SHP77 treated with DMSO at 0.1 percent for 48 hours (cell line): ENCODE data around the gene TFIP11.

Experiments
- DNase-seq: peaks from one replicate; lab custom pipeline; 2025; lab: John Stamatoyannopoulos, UW

TFIP11 gene

DNA sequence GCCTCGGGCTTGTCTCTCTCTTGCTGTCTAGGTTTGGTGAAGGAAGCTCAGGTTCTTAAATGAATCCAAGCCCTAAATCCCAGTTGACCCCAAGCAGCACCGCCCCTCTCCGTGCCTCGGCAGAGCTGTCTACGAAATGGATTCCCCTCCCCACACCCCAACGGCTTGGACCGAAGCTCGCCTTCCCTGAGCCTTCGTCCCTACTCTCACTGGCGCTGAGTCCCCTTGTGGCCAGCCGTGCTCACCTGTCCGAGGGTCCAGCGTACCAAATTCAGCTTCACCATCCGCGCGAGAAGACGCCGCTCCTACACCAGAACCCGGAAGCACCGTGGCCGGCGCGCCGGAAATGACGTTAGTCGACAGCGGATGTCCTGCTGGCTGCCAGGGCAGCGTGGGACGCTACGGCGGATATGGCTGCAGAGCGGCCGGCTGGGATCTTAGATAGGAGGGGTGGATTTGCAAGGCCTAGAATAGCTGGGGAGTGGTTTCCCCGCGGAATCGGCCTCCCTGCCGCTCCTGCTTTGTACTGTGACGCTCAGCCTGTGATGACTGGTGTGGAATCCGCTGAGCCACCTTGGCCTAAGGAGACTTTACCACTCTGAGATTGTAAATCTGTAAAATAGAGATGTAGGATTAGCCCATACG, at the start of gene TFIP11:
TSS of gene TFIP11 (minus strand) at position 325 of the 645 bp plus-strand sequence. CDS start 2,201 bp downstream, outside the sequence.
- DNase-seq: peak; percentile 87

DNA sequence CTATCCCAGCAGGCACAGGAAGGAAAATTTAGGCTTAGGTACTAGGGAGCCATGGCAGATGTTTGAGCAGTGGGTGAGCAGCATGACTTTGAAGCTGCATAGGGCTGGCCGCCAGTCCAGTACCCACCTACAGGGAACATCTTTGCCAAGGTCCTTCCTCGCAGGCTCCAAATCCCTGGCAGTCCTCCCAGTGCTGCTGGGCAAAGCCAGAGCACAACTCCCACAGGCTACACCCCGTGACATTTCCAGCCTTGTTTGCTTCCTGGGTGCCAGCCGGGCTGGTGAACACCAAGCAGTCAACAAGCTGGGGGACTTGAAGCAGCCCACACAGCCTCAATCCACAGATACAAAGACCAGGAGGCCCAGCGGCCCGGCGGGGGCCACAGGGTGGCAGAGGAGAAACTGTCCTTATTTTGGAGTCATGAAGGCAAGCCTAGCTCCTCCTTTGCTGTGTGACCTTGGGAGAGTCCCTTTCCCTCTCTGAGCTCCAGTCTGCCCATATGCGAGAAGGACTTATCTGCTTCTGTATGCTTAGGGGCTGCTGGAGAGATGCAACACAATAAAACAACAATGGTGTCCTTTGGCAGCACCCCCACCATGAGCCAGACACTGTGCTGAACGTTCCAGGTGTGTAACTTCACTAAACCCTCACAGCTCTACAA, 49.6 kb upstream of the TFIP11 start:
- DNase-seq: no peak

DNA sequence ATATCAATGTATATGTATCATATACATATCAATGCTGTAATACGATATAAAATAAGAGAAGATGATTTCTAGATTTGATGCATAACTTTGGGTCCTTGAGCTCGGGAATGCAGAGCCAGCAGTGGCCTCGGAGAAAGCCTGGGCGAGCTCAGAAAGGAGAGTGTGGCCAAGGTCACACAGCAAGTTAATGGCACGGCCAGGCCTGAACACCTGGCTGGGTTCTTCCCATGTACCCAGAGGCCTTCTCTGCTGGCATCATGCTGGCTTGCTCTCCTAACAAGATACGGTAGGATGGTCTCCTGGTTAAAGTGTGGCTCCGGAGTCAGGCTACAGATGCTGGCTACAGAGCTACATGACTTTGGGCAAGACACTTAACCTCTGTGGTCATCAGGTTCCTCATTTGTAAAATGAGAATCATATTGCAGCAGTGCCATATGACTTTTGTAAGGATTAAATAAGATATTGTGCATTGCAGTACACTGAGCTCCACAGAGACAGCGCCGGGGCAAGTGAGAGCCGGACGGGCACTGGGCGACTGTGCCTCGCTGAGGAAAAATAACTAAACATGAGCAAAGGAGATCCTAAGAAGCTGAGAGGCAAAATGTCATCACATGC, 47.8 kb upstream of the TFIP11 start:
- DNase-seq: no peak

DNA sequence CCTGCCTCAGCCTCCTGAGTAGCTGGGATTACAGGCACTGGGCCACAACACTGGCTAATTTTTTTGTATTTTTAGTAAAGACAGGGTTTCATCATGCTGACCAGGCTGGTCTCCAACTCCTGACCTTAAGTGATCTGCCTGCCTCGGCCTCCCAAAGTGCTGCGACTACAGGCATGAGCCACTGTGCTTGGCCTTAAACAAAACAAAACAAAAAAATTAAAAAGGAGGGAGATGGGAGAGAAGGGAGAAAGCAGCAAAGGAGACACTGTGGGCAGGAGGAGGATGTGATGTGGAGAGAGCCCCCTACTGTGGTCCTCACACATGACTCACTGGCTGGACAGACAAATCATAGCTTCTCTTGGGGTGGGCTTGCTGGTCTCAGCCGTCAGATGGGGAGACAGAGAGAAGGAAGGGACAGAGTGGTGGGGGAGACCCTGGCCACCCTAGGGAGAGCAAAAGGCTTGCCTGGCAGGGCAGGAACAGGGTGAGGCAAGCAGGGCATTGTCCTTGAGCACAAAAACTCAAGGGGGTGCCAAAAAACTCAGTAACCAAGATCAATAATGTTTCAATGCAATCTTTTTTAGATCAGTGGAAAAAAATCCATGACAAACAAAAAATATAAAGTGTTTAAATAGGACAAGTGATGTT, 46.1 kb upstream of the TFIP11 start:
- DNase-seq: no peak

DNA sequence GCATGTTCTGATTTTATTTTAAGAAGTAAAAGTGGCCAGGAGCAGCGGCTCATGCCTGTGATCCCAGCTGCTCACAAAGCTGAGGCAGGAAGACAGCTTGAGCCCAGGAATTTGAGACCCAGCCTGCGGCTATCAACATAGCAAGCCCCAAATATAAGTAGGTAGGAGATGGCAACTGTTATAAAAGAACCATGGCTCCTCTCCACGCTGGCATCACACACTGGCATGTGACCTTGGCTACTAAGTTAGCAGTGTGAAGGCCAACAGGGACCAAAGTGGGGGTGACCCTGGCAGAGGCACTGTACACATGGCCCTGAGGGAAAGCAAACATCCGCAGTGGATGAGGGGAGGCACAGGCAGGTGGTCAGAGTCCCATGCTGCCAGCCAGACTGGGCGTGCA, 44.6 kb upstream of the TFIP11 start:
- no peak for DNase-seq

DNA sequence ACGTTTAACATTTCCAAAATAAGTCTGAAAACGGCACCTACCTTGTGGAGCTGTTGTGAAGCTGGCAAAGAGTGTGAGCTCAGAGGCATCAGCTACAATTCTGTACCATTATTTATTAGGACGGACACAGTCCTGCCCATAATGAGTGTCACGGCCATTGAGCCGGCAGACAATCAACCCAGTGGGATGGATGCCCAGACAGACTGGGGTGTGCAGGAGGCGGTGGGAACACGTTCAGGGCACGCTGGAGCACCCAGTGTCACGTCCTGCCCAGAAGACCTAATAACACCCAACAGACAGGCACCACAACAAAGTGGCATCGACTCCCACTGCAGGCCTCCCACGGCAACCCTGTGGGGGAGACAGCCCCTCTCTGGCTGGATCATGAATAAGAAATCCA, 43.2 kb upstream of the TFIP11 start:
- DNase-seq: no peak

DNA sequence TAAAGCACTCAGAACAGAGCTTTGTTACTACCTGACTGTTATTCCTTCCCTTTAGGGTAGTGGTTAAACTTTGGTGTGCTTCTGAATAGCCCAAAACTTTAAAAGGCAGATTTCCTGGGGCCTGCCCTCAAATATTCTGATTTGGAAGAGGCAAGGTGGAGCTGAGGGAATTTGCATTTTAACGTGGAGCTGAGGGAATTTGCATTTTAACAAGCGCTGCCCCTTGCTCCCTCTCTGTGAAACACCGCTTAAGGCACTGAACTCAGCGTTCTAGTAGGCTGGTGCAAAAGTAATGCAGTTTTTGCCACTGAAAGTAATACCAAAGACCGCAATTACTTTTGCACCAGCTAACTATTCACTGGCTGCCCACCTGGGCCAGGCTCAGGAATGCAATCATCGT, 42.7 kb upstream of the TFIP11 start:
- no peak for DNase-seq

DNA sequence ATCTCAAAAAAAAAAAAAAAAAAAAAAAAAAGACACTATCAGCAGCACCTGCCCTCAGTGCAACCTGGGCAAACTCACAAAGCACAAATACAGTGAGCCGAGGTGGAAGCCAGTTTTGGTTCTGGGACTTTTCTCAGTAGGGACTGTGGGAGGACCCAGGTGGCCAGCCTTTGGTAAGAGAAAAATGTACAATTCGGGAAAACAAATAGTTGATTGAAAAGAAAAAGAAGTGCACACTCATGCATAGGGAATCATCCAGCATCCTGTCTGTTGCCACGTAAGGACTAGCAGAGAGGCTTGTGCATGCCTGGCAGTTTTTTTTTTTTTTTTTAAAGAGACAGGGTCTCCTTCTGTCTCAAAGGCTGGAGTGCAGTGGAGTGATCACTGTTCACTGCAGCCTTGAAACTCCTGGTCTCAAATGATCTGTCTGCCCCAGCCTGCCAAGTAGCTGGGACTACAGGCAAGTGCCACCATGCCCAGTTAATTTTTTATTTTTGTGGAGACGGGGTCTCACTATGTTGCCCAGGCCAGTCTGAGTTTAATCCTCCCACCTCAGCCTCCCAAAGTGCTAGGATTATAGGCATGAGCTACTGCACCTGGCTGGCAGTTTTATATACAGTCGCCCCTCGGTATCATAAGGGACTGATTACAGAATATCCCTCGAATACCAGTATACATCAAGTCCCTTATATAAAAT, 40.9 kb upstream of the TFIP11 start:
- DNase-seq: no peak

DNA sequence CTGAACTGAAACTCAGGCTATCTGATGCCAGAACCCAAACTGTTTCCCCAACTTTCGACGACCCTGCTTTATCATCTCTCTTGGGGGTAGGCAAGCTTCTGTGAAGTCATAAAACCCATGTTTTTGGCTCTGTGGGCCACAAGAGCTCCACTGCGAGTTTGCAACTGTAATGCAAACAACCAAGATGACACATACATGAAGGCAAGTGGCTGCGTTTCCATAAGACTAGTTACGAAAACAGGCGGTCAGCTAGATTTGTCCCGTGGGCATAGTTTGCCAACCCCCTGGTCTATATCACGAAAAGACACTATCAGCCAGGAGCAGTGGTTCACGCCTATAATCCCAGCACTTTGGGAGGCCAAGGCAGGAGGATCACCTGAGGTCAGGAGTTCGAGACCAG, 40.2 kb upstream of the TFIP11 start:
- no peak for DNase-seq

DNA sequence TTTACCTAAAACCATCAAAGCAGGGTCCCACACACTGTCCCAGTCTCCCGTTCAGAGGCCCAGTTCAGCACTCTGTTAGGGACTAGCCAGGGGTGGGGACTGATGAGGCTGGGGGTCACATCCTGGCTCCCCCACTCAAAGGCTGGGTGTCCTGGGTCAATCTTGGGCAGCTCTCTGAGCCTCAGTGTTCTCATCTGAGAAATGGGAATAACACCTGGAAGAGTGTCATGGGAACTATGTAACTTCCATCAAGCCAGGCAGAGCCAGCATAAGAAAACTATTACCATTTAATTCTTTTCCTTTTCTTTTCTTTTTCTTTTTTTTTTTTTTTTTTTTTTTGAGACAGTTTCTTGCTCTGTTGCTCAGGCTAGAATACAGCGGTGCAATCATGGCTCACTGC, 39.3 kb upstream of the TFIP11 start:
- no peak for DNase-seq

DNA sequence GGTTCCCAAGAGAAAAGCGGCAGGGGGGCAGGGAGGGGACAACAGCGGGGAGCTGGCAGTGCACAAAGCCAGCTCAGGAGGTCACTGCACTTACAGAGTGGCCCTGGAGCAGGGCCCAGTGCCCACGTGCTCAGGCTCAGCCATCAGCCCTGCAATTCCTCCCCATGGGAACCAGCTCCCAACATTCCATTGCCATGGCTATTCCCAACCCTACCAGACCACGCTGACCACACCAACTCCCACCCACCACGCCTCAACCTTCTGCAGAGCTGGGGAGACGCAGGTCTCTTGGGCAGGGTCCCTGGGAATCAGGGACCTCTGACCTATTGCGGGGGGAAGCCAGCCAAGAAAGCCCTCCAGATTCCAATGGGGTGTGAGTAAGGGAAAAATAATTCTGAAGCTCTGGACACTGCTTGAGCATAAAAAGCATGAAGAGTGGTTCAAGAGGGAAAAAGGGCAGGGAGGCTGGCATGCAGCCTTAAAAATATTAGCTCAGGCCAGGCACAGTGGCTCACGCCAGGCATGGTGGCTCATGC, 38.3 kb upstream of the TFIP11 start:
- DNase-seq: no peak

DNA sequence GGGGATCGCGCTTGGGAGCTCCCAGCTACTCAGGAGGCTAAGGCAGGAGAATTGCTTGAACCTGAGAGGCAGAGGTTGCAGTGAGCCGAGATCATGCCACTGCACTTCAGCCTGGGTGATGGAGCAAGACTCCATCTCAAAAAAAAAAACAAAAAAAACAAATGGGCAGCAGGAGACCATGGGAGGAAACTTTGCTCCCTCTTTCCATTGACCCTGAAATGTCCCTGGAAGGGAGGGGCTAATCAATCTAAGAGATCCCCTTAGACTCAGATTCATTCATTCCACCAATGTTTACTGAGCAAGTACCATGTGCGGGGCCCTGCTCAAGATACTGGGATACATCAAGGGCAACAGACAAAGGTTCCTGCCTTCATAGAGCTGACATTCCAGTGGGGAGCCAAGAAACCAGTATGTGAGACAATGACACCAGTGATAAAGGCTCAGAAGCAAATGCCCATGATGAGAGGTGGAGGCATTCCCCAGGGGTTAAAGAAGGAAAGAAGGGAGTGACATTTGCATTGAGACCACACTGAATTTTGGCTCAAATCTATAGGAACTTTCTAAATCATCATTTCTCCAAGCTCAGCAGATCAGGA, 37.7 kb upstream of the TFIP11 start:
- no peak for DNase-seq

DNA sequence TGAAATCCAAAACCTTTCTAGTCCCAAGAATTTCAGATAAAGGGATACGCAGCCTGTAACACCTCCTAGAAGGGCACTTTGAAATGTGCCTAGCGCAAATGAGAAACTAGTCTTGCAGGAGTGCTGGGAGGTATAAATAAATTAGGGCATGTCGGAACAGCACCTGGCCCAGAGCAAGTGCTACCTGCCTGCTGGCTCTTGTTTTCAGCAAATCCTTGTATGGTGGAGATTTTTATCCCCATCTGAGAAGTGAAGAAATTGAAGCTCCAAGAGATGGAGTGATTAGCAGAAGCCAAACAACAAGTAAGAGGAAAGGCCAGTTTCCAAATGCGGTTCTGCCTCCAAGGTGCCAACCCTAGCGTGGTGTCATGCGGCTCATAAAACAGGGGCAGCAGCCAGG, 36.7 kb upstream of the TFIP11 start:
- DNase-seq: no peak

DNA sequence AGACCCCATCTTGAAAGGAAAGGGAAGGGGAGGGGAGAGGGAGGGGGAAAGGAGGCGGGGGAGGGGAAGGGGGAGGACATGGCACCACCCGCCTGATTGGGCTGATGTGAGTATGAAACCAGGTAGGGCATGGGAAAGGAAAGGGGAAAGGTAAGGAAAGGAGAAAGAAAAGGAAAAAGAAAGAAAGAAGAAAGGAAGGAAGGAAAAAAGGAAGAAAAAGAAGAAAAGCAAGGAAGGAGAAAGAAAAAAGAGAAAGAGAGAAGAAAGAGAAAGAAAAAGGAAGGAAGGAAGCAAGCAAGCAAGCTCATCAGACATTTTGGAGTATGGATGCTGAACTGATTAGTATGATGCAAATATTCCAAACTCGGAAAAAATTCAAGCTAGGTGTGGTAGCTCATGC, 36.0 kb upstream of the TFIP11 start:
- no peak for DNase-seq

DNA sequence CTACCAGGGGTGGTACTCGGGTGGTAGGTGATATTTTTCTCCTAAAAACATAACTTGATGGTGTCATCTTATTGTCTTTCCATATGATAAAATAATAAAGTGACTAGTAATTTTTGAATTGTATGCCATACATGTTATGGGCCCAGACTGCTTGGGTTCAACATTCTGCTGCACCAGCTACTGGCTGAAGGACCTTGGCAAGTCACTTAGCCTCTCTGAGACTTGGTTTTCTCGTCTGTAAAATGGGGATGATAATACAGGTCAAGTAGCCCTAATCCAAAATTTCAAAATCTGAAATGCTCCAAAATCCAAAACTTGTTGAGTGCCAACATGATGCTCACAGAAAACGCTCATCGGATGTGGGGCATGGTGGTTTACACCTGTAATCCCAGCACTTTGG, 35.6 kb upstream of the TFIP11 start:
- no peak for DNase-seq

DNA sequence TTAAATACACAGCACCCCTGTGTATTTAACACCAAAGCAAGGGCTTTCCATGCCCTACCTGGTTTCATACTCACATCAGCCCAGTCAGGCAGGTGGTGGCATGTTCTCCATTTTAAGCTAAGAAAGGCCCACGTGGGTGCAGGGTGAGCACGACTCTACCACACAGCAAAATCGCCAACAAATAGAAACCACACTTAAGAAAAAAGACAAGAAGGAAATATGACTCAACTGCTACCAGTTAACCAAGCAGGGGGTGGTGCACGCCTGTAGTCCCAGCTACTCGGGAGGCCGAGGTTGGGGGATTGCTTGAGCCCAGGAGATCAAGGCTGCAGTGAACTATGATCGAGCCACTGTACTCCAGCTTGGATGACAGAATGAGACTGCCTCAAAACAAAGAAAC, 35.2 kb upstream of the TFIP11 start:
- no peak for DNase-seq

DNA sequence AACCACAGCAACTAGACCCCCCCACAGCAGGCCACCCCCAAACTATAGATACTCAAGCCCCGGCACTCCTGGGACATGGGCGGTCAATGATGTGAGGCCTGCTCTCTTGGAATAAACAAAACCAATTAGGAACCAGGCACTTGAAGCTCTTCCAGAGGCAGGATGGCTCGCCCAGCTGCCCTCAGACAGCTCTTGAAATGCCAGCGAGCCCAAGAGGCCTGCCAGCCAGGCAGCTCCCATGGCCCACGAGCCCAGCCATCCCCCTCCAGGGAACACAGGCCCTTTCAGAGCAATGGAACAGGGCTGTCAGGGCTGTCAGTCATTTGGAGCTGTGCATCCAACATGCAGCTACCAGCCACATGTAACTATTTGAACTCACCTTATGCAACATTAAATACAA, 34.0 kb upstream of the TFIP11 start:
- no peak for DNase-seq

DNA sequence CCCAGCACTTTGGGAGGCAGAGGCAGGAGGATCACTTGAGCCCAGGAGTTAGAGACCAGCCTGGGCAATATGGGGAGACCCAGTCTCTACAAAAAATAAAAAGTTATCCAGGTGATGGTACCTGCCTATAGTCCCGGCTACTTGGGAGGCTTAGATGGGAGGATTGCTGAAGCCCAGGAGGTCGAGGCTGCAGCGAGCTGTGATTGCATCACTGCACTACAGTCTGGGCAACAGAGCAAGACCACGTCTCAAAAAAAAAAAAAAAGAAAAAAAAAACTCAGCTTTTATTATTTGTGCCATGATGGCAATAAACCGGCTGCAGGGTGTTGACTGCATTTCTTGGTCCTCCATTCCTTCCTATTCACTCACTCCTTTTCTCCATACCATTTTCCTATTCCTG, 33.6 kb upstream of the TFIP11 start:
- DNase-seq: no peak

DNA sequence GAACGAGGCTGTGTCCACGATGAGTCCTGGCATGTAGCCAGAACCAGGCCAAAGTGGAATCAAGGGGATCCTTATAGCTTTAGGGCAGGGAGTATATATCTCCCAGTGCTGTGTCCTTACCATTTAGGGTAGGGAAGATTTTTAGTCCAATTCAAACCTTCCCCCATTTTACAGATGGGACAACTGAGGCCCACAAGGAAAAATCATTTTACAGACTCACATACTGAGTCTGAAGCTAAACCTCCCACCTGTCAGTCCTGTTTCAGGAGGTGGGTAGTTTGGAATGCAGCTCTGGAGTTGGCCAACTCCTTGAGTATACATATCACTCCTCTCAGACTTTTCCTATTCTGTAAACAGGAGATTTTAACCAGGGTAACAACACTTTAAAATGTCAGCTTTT, 33.1 kb upstream of the TFIP11 start:
- DNase-seq: no peak

DNA sequence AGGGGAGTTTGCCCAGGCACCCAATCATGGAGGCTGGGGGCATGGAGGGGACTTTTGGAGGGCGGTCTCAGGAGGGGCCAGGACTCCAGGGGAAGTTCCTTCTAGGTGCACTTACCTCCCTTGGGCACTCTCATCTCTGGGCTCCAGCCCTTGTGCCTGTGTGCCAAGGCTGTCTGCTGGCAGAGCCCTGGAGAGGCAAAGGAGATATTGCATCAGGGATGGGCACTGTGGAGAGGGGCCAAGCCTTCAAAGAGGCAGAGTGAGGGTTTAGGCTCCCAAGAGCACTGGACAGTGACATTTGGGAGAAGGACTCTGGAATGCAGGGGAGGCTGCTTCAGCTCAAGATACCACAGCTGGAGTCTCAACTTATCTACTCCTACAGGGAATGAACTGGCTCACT, 32.2 kb upstream of the TFIP11 start:
- no peak for DNase-seq

DNA sequence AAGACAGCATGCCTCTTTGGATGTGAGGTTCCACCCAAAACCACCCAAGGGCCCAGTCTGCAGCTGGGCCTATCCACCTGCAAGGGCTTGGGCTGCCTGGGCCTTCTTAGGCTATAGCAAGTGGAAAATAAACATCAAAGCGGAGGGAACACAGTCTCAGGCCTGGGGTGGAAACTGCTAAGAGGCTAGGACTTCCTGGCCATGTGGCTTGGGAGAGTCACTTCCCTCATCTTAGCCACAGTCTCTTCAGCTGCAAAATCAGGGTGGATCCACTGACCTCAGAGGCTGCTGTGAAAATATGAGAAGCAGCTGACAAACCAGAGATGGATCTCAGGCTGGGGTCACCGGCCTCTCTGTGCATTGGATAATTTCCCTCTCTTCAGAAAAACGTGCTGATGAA, 30.6 kb upstream of the TFIP11 start:
- no peak for DNase-seq
